Uterus (tissue), 2 donors: Measurements from ENCODE around the gene TLR10.

Experiments
- CTCF ChIP-seq, 4 experiments: fragments of 200-600 bp in 2 of 4; fragments of 450-650 bp in 2 of 4; sonication (generic) in 2 of 4; IDR thresholded peaks; one replicate each; pipeline ENCODE4 v1.5.1; 2016 to 2019; ENCODE audit warnings: antibody characterized with exemption in 4 of 4, mild to moderate bottlenecking in 2 of 4, moderate library complexity in 1 of 4
- POLR2A ChIP-seq, 2 donors: fragments of 450-650 bp; IDR thresholded peaks; one replicate each; pipeline ENCODE4 v1.6.1; 2016; ENCODE audit warnings: antibody characterized with exemption in 2 of 2, mild to moderate bottlenecking in 1 of 2, moderate library complexity in 1 of 2

- no peak for TF ChIP-seq CTCF (IDR thresholded peaks at IDR 0.05)
- no peak for TF ChIP-seq POLR2A (IDR thresholded peaks at IDR 0.05)
Measured at GRCh38 chr4:38759790-38760122, 23.0 kb downstream of the TLR10 start.
